ENCODE results near the gene INF2.

The INF2 gene

DNA sequence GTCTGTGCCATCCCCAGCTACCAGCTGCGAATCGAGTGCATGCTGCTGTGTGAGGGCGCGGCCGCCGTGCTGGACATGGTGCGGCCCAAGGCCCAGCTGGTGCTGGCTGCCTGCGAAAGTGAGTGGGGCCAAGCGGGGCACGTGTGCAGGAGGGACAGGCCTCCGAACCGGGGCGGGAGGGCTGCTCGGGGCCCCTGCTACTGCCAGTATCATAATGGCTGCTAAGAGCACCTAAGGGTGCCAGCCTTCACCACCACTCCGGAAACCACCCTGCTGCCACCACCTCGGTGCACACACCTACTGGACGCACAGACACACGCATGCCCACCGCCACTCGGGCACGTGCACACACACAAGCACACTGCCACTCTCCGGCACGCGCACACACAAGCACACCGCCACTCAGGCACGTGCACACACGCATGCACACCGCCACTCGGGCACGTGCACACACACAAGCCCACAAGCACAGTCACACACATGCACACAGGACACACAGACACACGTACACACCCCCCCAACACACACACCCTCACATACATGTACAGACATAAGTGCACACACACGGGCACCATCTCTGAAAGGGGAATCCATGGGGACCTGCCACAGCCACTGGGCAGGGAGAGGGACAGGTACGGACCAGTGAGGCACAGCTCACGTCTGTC, 20.8 kb downstream of the INF2 start:
- TF ChIP-seq, protein P1, sequence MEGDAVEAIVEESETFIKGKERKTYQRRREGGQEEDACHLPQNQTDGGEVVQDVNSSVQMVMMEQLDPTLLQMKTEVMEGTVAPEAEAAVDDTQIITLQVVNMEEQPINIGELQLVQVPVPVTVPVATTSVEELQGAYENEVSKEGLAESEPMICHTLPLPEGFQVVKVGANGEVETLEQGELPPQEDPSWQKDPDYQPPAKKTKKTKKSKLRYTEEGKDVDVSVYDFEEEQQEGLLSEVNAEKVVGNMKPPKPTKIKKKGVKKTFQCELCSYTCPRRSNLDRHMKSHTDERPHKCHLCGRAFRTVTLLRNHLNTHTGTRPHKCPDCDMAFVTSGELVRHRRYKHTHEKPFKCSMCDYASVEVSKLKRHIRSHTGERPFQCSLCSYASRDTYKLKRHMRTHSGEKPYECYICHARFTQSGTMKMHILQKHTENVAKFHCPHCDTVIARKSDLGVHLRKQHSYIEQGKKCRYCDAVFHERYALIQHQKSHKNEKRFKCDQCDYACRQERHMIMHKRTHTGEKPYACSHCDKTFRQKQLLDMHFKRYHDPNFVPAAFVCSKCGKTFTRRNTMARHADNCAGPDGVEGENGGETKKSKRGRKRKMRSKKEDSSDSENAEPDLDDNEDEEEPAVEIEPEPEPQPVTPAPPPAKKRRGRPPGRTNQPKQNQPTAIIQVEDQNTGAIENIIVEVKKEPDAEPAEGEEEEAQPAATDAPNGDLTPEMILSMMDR (IDR thresholded peaks at IDR 0.05; ENCODE audit: control insufficient read depth, insufficient read depth, low read depth, low read length, missing control alignments) = no peak
- DNase-seq (ENCODE audit: low read depth) = no peak
- H3K4me3 ChIP-seq (ENCODE audit: control insufficient read depth, low read depth, low read length) = no peak overlapping the region

DNA sequence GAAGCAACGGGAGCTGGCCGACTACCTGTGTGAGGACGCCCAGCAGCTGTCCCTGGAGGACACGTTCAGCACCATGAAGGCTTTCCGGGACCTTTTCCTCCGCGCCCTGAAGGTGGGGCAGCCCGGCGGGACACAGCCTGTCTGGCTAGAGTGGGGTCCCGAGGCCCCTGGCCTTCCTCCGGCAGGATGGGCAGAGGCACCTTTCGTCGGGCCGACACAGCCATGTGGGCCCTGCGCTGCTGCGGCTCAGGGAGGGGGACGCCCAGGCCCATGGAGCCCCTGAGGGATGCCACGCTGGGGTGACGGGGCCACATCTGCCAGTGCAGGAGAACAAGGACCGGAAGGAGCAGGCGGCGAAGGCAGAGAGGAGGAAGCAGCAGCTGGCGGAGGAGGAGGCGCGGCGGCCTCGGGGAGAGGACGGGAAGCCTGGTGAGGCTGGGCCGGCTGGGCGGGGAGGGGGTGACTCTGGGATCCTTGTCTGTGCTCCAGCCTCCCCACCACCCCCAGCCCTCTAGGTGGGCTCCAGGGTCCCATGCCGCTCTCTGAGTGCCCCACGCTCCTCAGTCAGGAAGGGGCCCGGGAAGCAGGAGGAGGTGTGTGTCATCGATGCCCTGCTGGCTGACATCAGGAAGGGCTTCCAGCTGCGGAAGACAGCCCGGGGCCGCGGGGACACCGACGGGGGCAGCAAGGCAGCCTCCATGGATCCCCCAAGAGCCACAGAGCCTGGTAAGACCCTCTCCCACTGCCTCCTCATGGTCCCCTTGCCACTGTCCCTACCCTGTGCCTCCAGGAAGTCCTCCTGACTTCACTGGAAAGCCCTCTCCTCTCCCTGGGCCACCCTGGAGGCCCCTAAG, 23.7 kb downstream of the INF2 start:
- TF ChIP-seq, protein P1 (IDR thresholded peaks at IDR 0.05; ENCODE audit: control insufficient read depth, insufficient read depth, low read depth, low read length, missing control alignments) = no peak

DNA sequence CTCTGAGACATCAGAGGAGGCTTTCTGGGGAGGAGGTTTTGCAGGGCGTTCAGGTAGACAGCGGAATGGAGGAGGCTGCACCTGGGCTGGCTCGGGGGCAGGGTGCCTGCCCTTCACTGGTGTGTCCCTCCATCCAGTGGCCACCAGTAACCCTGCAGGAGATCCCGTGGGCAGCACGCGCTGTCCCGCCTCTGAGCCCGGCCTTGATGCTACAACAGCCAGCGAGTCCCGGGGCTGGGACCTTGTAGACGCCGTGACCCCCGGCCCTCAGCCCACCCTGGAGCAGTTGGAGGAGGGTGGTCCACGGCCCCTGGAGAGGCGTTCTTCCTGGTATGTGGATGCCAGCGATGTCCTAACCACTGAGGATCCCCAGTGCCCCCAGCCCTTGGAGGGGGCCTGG, 24.6 kb downstream of the INF2 start:
- TF ChIP-seq, protein P1 (IDR thresholded peaks at IDR 0.05; ENCODE audit: control insufficient read depth, insufficient read depth, low read depth, low read length, missing control alignments) = no peak
- no peak overlapping the region for H3K4me3 ChIP-seq (ENCODE audit: control insufficient read depth, low read depth, low read length)
- no peak for DNase-seq (ENCODE audit: low read depth)

More for the DNA sequence above, 23.7 kb downstream of the INF2 start:
- no peak for DNase-seq (ENCODE audit: low read depth)
- no peak overlapping the region for H3K4me3 ChIP-seq (ENCODE audit: control insufficient read depth, low read depth, low read length)

DNA sequence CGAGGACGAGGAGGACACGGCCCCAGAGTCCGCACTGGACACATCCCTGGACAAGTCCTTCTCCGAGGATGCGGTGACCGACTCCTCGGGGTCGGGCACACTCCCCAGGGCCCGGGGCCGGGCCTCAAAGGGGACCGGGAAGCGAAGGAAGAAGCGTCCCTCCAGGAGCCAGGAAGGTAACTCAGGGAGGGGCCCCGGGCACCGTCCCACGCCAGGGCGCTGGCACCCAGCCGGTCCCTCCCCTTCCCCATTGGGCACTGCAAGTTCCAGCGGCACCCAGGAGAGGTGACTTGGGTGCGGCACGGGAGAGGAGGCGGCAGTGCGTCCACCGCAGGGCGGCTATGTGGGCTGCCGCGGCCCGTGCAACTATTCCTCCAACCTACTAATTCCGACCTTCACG, 25.3 kb downstream of the INF2 start:
- no peak overlapping the region for H3K4me3 ChIP-seq (ENCODE audit: control insufficient read depth, low read depth, low read length)
- TF ChIP-seq, protein P1 (IDR thresholded peaks at IDR 0.05; ENCODE audit: control insufficient read depth, insufficient read depth, low read depth, low read length, missing control alignments) = no peak
- no peak for DNase-seq (ENCODE audit: low read depth)

DNA sequence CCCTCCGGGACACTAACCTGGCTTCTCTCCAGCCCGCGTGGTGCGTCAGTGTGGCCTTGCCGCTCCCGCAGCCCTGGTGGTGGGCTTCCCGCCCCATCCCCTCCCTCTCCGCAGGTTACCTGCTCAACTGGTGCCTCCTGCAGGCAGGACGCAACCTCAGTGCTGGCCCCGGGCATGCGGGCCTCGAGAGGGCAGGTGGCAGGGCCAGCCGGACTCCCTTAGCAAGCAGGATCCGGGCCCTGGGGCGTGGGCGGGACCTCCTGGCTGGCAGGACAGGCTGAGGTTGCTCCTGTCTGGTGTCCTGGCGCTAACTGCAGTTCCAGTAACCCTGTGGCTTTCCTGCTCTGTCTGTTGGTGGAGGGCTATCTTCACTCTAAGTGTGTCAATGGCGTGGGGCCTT, 26.0 kb downstream of the INF2 start:
- no peak for DNase-seq (ENCODE audit: low read depth)
- TF ChIP-seq, protein P1 (IDR thresholded peaks at IDR 0.05; ENCODE audit: control insufficient read depth, insufficient read depth, low read depth, low read length, missing control alignments) = no peak
- no peak overlapping the region for H3K4me3 ChIP-seq (ENCODE audit: control insufficient read depth, low read depth, low read length)

DNA sequence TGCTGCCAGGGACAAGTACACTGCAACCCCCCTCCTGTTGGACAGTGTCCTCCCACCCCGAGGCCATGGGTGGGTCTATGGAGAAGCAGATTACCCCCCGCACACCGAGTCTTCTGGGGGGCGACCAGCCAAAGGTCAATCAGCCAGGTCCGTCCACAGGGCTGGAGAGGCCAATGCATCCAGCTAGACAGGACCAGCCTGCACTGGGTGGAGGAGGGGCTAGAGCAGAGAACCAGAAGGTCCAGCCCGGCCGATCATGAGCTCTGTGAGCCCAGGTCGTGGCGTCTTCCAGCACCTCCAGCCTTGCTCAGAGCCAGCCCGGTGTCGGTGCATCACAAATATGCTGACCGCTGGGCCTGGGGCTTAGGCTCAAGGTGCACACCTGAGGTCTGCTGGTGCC, 26.5 kb downstream of the INF2 start:
- no peak for DNase-seq (ENCODE audit: low read depth)
- TF ChIP-seq, protein P1 (IDR thresholded peaks at IDR 0.05; ENCODE audit: control insufficient read depth, insufficient read depth, low read depth, low read length, missing control alignments) = no peak
- no peak overlapping the region for H3K4me3 ChIP-seq (ENCODE audit: control insufficient read depth, low read depth, low read length)

Measured in AG09309 (cell line).